CD4-positive, CD25-positive, alpha-beta regulatory T cell (primary cell): ENCODE measurements around the gene THSD1. TPM values are rescaled to one million over a fixed set of nuclear protein-coding genes. Genes with fewer than 3 reads are reported as not detected.
"Not testable (repeated sequence)": the region's sequence is repeated elsewhere in the genome, so short reads cannot be mapped to it uniquely, and the experiment has no call there.

Experiments
- ATAC-seq, 2 donors: fragments of 150-1000 bp; cut with Tn5 transposase; one replicate each; pipeline ENCODE4 v1.10.0; 2021; ENCODE audit warnings: low read depth in 2 of 2, moderate number of reproducible peaks in 2 of 2, moderate library complexity in 1 of 2
- DNase-seq, 3 donors: peaks; one replicate each; pipeline versions ENCODE4 v3.0.0 to v3.0.0-alpha.2; 2012 to 2022; ENCODE audit warnings: mixed read lengths in 1 of 3
- H3K27ac ChIP-seq: one replicate; pipeline ENCODE4 v1.7.0; 2013; ENCODE audit warnings: mild to moderate bottlenecking, low read length; ENCODE audit not compliant: insufficient read depth, poor library complexity, severe bottlenecking
- H3K27me3 ChIP-seq: one replicate; pipeline ENCODE4 v1.7.0; 2013; ENCODE audit warnings: low read length; ENCODE audit not compliant: control insufficient read depth, insufficient read depth
- H3K36me3 ChIP-seq: one replicate; pipeline ENCODE4 v1.7.0; 2013; ENCODE audit warnings: mild to moderate bottlenecking, low read length, moderate library complexity; ENCODE audit not compliant: control insufficient read depth, insufficient read depth
- H3K4me1 ChIP-seq: 2 replicates; pipeline ENCODE4 v1.7.0; 2013; ENCODE audit warnings: mild to moderate bottlenecking, low read length; ENCODE audit not compliant: insufficient read depth, control insufficient read depth, poor library complexity, severe bottlenecking
- H3K4me3 ChIP-seq: one replicate; pipeline ENCODE4 v1.7.0; 2013; ENCODE audit warnings: low read depth, mild to moderate bottlenecking, low read length, moderate library complexity
- H3K9me3 ChIP-seq, 2 experiments: 1 replicate in 1 of 2; 2 replicates in 1 of 2; pipeline ENCODE4 v1.7.0; 2013; ENCODE audit warnings: low read length in 2 of 2, mild to moderate bottlenecking in 1 of 2, moderate library complexity in 1 of 2; ENCODE audit not compliant: control insufficient read depth in 2 of 2
- H3K27ac Mint-ChIP-seq, 3 donors: one replicate each; pipeline ENCODE4 v1.8.0; 2020 to 2022; ENCODE audit warnings: mild to moderate bottlenecking in 3 of 3, mixed read lengths in 3 of 3, moderate library complexity in 2 of 3
- H3K27me3 Mint-ChIP-seq: one replicate; pipeline ENCODE4 v1.8.0; 2022; ENCODE audit warnings: mild to moderate bottlenecking, mixed read lengths
- H3K36me3 Mint-ChIP-seq: one replicate; pipeline ENCODE4 v1.8.0; 2020; ENCODE audit warnings: mixed read lengths
- H3K4me1 Mint-ChIP-seq, 4 donors: one replicate each; pipeline ENCODE4 v1.8.0; 2020 to 2022; ENCODE audit warnings: mixed read lengths in 4 of 4, mild to moderate bottlenecking in 1 of 4
- H3K4me3 Mint-ChIP-seq, 4 donors: one replicate each; pipeline ENCODE4 v1.8.0; 2020 to 2022; ENCODE audit warnings: mild to moderate bottlenecking in 4 of 4, mixed read lengths in 4 of 4, moderate library complexity in 3 of 4
- H3K9me3 Mint-ChIP-seq, 7 donors: one replicate each; pipeline ENCODE4 v1.8.0; 2020 to 2022; ENCODE audit warnings: mixed read lengths in 7 of 7, mild to moderate bottlenecking in 3 of 7, moderate library complexity in 2 of 7
- polyA plus RNA-seq, 4 donors: library from polyadenylated mRNA; unstranded; fragments of 300-500 nt; fragmentation: Illumina TruSeq; gene quantifications; one replicate each; pipeline ENCODE4 v1.2.3, GENCODE V29; 2021
- total RNA-seq: library from RNA; stranded (reverse); gene quantifications from one replicate; pipeline ENCODE4 v1.2.3, GENCODE V29; 2022

The THSD1 gene
- total and polyA plus RNA-seq, 5 donors from 2014 or later: 0.12 to 0.79 TPM; not detected in 3

- H3K4me3 Mint-ChIP-seq: no peak overlapping the region
- H3K9me3 ChIP-seq: no peaks in the 10 kb centered on the region
- H3K27me3 ChIP-seq: peaks cover 3% of the 10 kb centered on the region
- no peak overlapping the region for H3K27ac ChIP-seq
- H3K4me3 ChIP-seq: no peak overlapping the region
- H3K36me3 Mint-ChIP-seq: no peaks in the 10 kb centered on the region
- peaks cover 21% of the 10 kb centered on the region for H3K27me3 Mint-ChIP-seq
- ATAC-seq (no peak), DNase-seq (peak in 1 of 3 donors; percentile 41)
- H3K9me3 Mint-ChIP-seq: no peaks in the 10 kb centered on the region
- no peaks in the 10 kb centered on the region for H3K36me3 ChIP-seq
- H3K4me1 Mint-ChIP-seq: no peaks in the 10 kb centered on the region
- H3K4me1 ChIP-seq: no peaks in the 10 kb centered on the region
- no peak overlapping the region for H3K27ac Mint-ChIP-seq
These were observed 56.8 kb downstream of the THSD1 start for GRCh38 chr13:52348983-52349780.

DNA sequence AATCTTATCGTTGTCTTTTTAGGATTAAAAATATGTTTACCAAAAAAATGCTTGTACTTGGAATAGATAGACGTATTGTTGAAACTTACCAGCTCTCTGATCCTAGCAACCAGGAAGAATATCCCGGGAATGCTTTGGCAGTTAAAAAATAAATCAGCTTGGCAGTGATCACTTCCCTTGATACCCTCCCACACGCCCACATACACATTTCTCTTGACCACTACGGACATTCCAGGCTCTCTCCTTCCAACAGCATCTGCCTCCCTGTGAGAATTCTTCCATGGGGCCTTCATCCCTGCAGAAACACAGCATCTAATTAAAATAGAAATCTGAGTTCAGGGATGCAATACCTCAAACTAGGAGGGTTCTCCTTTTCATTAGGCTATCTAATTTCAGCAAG is 57.9 kb downstream of the THSD1 start:
- H3K27me3 ChIP-seq: peaks cover 3% of the 10 kb centered on the region
- no peaks in the 10 kb centered on the region for H3K9me3 Mint-ChIP-seq
- H3K36me3 Mint-ChIP-seq: no peaks in the 10 kb centered on the region
- DNase-seq (no peak), ATAC-seq (no peak)
- peaks cover 0 to 3% (median under 1%) of the 10 kb centered on the region in 4 donors for H3K4me1 Mint-ChIP-seq
- H3K27ac ChIP-seq: no peak overlapping the region
- H3K27ac Mint-ChIP-seq: no peak overlapping the region
- no peaks in the 10 kb centered on the region for H3K4me1 ChIP-seq
- H3K9me3 ChIP-seq: no peaks in the 10 kb centered on the region
- no peak overlapping the region for H3K4me3 ChIP-seq
- H3K4me3 Mint-ChIP-seq: no peak overlapping the region
- no peaks in the 10 kb centered on the region for H3K36me3 ChIP-seq
- H3K27me3 Mint-ChIP-seq: peaks cover 15% of the 10 kb centered on the region

GRCh38 chr13:52345631-52346251 is 60.2 kb downstream of the THSD1 start:
- Mint-ChIP-seq H3K27ac (no peak overlapping the region), H3K27me3 (peaks cover 15% of the 10 kb centered on the region), H3K4me3 (no peak overlapping the region), H3K9me3 (no peaks in the 10 kb centered on the region), H3K36me3 (no peaks in the 10 kb centered on the region), H3K4me1 (peaks cover 0 to 3% (median under 1%) of the 10 kb centered on the region in 4 donors)
- H3K9me3 ChIP-seq: no peaks in the 10 kb centered on the region
- ATAC-seq: no peak
- H3K27ac ChIP-seq: no peak overlapping the region
- H3K27me3 ChIP-seq: peaks cover 3% of the 10 kb centered on the region
- no peaks in the 10 kb centered on the region for H3K36me3 ChIP-seq
- no peak overlapping the region for H3K4me3 ChIP-seq
- DNase-seq: no peak
- no peaks in the 10 kb centered on the region for H3K4me1 ChIP-seq

- no peak overlapping the region for H3K4me3 Mint-ChIP-seq
- DNase-seq (no peak), ATAC-seq (no peak)
- peaks cover 15% of the 10 kb centered on the region for H3K27me3 Mint-ChIP-seq
- no peak overlapping the region for H3K27ac Mint-ChIP-seq
- peaks cover 3% of the 10 kb centered on the region for H3K27me3 ChIP-seq
- H3K4me1 ChIP-seq: no peaks in the 10 kb centered on the region
- H3K9me3 ChIP-seq: no peaks in the 10 kb centered on the region
- H3K36me3 ChIP-seq: no peaks in the 10 kb centered on the region
- H3K36me3 Mint-ChIP-seq: no peaks in the 10 kb centered on the region
- H3K9me3 Mint-ChIP-seq: no peaks in the 10 kb centered on the region
- H3K27ac ChIP-seq: no peak overlapping the region
- peaks cover 0 to 3% (median under 1%) of the 10 kb centered on the region in 4 donors for H3K4me1 Mint-ChIP-seq
- no peak overlapping the region for H3K4me3 ChIP-seq
These were observed 60.9 kb downstream of the THSD1 start for GRCh38 chr13:52345048-52345447.

GRCh38 chr13:52344108-52344507 is 61.9 kb downstream of the THSD1 start:
- Histone ChIP-seq H3K27me3 (peaks cover 3% of the 10 kb centered on the region), H3K9me3 (no peaks in the 10 kb centered on the region), H3K36me3 (no peaks in the 10 kb centered on the region), H3K4me1 (no peaks in the 10 kb centered on the region), H3K4me3 (no peak overlapping the region), H3K27ac (no peak overlapping the region)
- Mint-ChIP-seq H3K27ac (no peak overlapping the region), H3K27me3 (peaks cover 15% of the 10 kb centered on the region), H3K36me3 (no peaks in the 10 kb centered on the region), H3K4me1 (peaks cover 0 to 3% (median under 1%) of the 10 kb centered on the region in 4 donors), H3K9me3 (no peaks in the 10 kb centered on the region), H3K4me3 (no peak overlapping the region)
- no peak for ATAC-seq
- no peak for DNase-seq

GRCh38 chr13:52342203-52342602 is 63.8 kb downstream of the THSD1 start:
- not testable (repeated sequence) for H3K9me3 ChIP-seq, H3K4me1 Mint-ChIP-seq, H3K9me3 Mint-ChIP-seq, H3K27ac ChIP-seq, ATAC-seq, H3K4me3 Mint-ChIP-seq, H3K36me3 ChIP-seq, H3K27ac Mint-ChIP-seq, DNase-seq, H3K4me3 ChIP-seq, H3K27me3 ChIP-seq, H3K36me3 Mint-ChIP-seq, H3K4me1 ChIP-seq
- peaks cover 15% of the 10 kb centered on the region for H3K27me3 Mint-ChIP-seq

GRCh38 chr13:52337828-52338455 is 68.0 kb downstream of the THSD1 start:
- not testable (repeated sequence) for H3K9me3 ChIP-seq, H3K36me3 ChIP-seq, H3K27me3 Mint-ChIP-seq, H3K4me3 ChIP-seq, H3K27ac Mint-ChIP-seq, H3K4me1 ChIP-seq, H3K4me3 Mint-ChIP-seq, H3K27ac ChIP-seq, H3K4me1 Mint-ChIP-seq, H3K27me3 ChIP-seq, H3K36me3 Mint-ChIP-seq, H3K9me3 Mint-ChIP-seq
- peak; percentile 56 to 67 for ATAC-seq
- peak in 1 of 3 donors; percentile 55 for DNase-seq
